ENCODE data around the gene PLGRKT. TPM values are rescaled to one million over a fixed set of nuclear protein-coding genes. Genes with fewer than 3 reads are reported as not detected.
"Not testable (repeated sequence)": the region's sequence is repeated elsewhere in the genome, so short reads cannot be mapped to it uniquely, and the experiment has no call there.

Gene PLGRKT
- total RNA-seq, 1 donor from 2014 or later, result 16.3 TPM

DNA sequence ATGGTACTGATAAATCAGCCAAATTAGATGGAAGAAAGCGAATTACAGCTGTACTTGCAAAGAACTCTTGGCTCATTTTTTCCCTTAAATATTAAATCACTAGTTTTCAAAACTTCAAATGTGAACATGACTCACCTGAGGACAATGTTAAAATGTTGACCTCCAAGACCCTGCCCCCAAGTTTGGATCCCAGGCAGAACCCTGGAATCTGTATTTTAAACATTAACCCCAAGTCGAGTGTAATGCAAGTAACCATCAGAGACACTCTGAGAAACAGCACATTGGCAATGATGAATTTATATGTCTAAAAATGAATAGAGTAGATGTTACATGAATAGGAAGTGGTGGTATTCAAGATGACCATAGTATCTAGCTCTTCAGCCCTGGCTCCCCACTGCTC lies 10.3 kb upstream of the PLGRKT start:
- no peak for DNase-seq
- peaks cover 4% of the 10 kb centered on the region for H3K4me1 Mint-ChIP-seq (ENCODE audit: low read depth, unreplicated experiment)
- no peaks in the 10 kb centered on the region for H3K36me3 Mint-ChIP-seq (ENCODE audit: unreplicated experiment)
- TF ChIP-seq, protein P1, sequence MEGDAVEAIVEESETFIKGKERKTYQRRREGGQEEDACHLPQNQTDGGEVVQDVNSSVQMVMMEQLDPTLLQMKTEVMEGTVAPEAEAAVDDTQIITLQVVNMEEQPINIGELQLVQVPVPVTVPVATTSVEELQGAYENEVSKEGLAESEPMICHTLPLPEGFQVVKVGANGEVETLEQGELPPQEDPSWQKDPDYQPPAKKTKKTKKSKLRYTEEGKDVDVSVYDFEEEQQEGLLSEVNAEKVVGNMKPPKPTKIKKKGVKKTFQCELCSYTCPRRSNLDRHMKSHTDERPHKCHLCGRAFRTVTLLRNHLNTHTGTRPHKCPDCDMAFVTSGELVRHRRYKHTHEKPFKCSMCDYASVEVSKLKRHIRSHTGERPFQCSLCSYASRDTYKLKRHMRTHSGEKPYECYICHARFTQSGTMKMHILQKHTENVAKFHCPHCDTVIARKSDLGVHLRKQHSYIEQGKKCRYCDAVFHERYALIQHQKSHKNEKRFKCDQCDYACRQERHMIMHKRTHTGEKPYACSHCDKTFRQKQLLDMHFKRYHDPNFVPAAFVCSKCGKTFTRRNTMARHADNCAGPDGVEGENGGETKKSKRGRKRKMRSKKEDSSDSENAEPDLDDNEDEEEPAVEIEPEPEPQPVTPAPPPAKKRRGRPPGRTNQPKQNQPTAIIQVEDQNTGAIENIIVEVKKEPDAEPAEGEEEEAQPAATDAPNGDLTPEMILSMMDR (IDR thresholded peaks at IDR 0.05; ENCODE audit: partially characterized antibody, unreplicated experiment), result no peak
- H3K9me3 Mint-ChIP-seq (ENCODE audit: unreplicated experiment), result no peaks in the 10 kb centered on the region
- H3K27me3 Mint-ChIP-seq (ENCODE audit: unreplicated experiment), result peaks cover 2% of the 10 kb centered on the region
- no peak overlapping the region for H3K27ac Mint-ChIP-seq (ENCODE audit: unreplicated experiment)
- no peak overlapping the region for H3K4me3 Mint-ChIP-seq (ENCODE audit: unreplicated experiment)

DNA sequence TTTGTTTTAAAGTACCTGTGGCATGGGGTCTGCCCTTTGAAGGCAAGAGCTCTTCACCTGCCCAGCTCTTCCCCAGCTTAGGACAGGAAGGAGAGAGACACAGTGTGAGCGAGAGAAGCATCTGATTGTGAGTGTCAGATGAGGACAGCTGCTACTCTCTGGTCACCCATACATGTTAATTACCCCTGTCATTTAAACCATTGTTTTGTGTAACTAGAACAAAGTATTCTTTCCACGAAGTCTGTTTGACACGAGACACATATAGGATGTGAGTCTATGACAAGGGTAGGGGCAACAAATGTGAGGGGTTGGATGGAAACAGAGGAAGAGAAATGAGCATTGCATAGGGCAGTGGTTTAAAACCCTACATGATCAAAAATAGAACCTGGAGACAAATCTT lies 9.6 kb upstream of the PLGRKT start:
- H3K27me3 Mint-ChIP-seq (ENCODE audit: unreplicated experiment), result peaks cover 2% of the 10 kb centered on the region
- TF ChIP-seq, protein P1 (IDR thresholded peaks at IDR 0.05; ENCODE audit: partially characterized antibody, unreplicated experiment), result no peak
- peaks cover 4% of the 10 kb centered on the region for H3K4me1 Mint-ChIP-seq (ENCODE audit: low read depth, unreplicated experiment)
- DNase-seq, result no peak
- no peaks in the 10 kb centered on the region for H3K9me3 Mint-ChIP-seq (ENCODE audit: unreplicated experiment)
- no peak overlapping the region for H3K4me3 Mint-ChIP-seq (ENCODE audit: unreplicated experiment)
- H3K36me3 Mint-ChIP-seq (ENCODE audit: unreplicated experiment), result no peaks in the 10 kb centered on the region
- H3K27ac Mint-ChIP-seq (ENCODE audit: unreplicated experiment), result no peak overlapping the region

DNA sequence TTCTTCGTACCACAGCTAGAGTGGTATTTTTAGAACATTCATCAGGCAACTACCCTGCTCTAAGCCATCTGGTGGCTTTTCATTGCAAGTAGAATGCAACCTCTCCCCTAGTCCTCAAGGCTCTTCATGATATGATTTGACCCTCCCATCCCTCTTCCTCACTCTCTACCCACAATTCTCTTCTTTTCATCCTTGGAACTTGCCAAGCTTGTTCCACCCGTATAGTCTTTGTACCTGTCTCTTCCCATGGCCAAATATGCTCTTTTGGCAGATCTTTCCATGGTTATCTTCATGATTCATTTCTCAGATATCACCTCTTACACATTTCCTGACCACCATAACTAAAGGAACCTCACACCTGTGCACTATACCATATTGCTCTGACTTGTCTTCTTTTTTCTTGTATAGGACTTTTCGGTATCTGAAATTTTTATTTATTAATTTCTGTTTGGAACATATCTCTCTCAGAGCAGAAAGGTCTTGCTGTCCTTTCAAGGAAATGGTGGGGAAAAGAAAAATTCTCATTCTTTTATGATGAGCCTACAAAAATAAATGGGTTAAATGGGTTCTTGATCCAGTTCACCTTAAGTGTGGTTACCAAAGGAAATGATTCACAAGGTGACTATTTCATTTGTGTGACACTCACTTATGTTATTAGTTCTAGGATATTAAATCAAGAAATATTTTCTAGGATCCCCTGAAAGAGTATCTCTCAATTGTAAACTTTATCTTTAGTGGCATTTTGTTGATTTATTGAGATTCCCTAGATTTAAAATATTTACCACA lies 8.9 kb upstream of the PLGRKT start:
- Mint-ChIP-seq H3K27me3 (ENCODE audit: unreplicated experiment) (peaks cover 2% of the 10 kb centered on the region), H3K36me3 (ENCODE audit: unreplicated experiment) (no peaks in the 10 kb centered on the region), H3K27ac (ENCODE audit: unreplicated experiment) (no peak overlapping the region), H3K4me3 (ENCODE audit: unreplicated experiment) (no peak overlapping the region), H3K4me1 (ENCODE audit: low read depth, unreplicated experiment) (peaks cover 4% of the 10 kb centered on the region), H3K9me3 (ENCODE audit: unreplicated experiment) (no peaks in the 10 kb centered on the region)
- TF ChIP-seq, protein P1 (IDR thresholded peaks at IDR 0.05; ENCODE audit: partially characterized antibody, unreplicated experiment), result no peak
- no peak for DNase-seq

DNA sequence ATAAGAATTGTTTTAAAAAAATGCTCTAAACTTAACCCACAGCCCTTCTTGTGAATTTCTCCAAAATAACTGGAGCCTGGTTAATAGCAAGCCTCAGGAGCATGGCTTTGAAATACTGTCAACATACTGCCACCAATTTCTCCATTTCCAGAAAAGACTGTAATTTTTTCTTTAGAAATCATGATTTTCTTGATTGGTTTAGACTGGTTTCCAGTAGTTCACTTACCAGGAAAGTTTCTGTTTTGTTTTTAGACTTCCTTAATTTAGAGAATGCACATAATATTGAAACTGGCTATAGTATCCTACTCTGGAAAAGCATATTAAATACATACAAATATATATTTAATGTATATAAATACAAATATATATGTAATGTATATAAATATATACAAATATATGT lies 8.2 kb upstream of the PLGRKT start:
- no peak for DNase-seq
- TF ChIP-seq, protein P1 (IDR thresholded peaks at IDR 0.05; ENCODE audit: partially characterized antibody, unreplicated experiment), result no peak
- H3K4me1 Mint-ChIP-seq (ENCODE audit: low read depth, unreplicated experiment), result peaks cover 4% of the 10 kb centered on the region
- no peaks in the 10 kb centered on the region for H3K36me3 Mint-ChIP-seq (ENCODE audit: unreplicated experiment)
- no peak overlapping the region for H3K4me3 Mint-ChIP-seq (ENCODE audit: unreplicated experiment)
- H3K27ac Mint-ChIP-seq (ENCODE audit: unreplicated experiment), result no peak overlapping the region
- H3K27me3 Mint-ChIP-seq (ENCODE audit: unreplicated experiment), result peaks cover 2% of the 10 kb centered on the region
- H3K9me3 Mint-ChIP-seq (ENCODE audit: unreplicated experiment), result no peaks in the 10 kb centered on the region

DNA sequence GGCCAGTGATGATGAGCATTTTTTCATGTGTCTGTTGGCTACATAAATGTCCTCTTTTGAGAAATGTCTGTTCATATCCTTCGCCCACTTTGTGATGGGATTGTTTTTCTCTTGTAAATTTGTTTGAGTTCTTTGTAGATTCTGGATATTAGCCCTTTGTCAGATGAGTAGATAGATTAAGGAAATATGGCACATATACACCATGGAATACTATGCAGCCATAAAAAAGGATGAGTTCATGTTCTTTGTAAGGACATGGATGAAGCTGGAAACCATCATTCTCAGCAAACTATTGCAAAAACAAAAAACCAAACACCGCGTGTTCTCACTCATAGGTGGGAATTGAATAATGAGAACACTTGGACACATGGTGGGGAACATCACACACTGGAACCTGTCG lies 7.4 kb upstream of the PLGRKT start:
- H3K4me1 Mint-ChIP-seq (ENCODE audit: low read depth, unreplicated experiment), result not testable (repeated sequence)

More for the DNA sequence above, 7.4 kb upstream of the PLGRKT start:
- H3K27me3 Mint-ChIP-seq (ENCODE audit: unreplicated experiment); H3K4me3 Mint-ChIP-seq (ENCODE audit: unreplicated experiment); H3K27ac Mint-ChIP-seq (ENCODE audit: unreplicated experiment); DNase-seq; H3K36me3 Mint-ChIP-seq (ENCODE audit: unreplicated experiment); H3K9me3 Mint-ChIP-seq (ENCODE audit: unreplicated experiment): not testable (repeated sequence)

Data from glutamatergic neuron (in vitro differentiated cells).